ENCODE results near the gene CD200R1L. TPM values are rescaled to one million over a fixed set of nuclear protein-coding genes. Genes with fewer than 3 reads are reported as not detected.
A peak's percentile ranks its signal among the peaks of the same experiment; 100 is the strongest.

CD200R1L gene
- total and polyA plus RNA-seq, 2 of the 4 experiments (the other 2 are of a cell fraction): not detected

GRCh38 chr3:112770032-112770626 lies 76.5 kb downstream of the CD200R1L start:
- Histone ChIP-seq H3K4me1 (ENCODE audit: control insufficient read depth, insufficient read depth, low read length) (peaks cover 24% of the 10 kb centered on the region), H3K9me1 (ENCODE audit: insufficient read depth, low read length) (peaks cover 15% of the 10 kb centered on the region), H3K14ac (replicated peaks; ENCODE audit: low read depth, low read length) (peak overlapping the region; percentile 54), H2BK15ac (ENCODE audit: low read depth, low read length) (peak overlapping the region; percentile 36; the same call in 1 of the 3 replicates), H4K20me1 (ENCODE audit: insufficient read depth, low read length) (no peaks in the 10 kb centered on the region), H2AFZ (replicated peaks; ENCODE audit: low read length, poor library complexity) (no peak overlapping the region), H3K9ac (ENCODE audit: low read depth, low read length) (no peak overlapping the region), H3K56ac (ENCODE audit: extremely low read depth, insufficient read depth, low read length) (no peak overlapping the region), H3K79me1 (ENCODE audit: low read depth in 1 of 2, low read length in 2 of 2) (no peaks in the 10 kb centered on the region), H2BK5ac (ENCODE audit: low read depth, low read length, poor library complexity, severe bottlenecking) (peak overlapping the region; percentile 78), H2AK5ac (ENCODE audit: low read depth, low read length) (0 out of 2 replicates have a peak overlapping the region, but pooled peaks have one; percentile 53), H4K5ac (ENCODE audit: low read depth, low read length) (peak overlapping the region; percentile 15; the same call in 1 of the 2 replicates), H3K18ac (ENCODE audit: low read depth, low read length) (peak overlapping the region; percentile 54; the same call in 1 of the 2 replicates), H3K27me3 (ENCODE audit: control insufficient read depth, insufficient read depth, low read length) (no peaks in the 10 kb centered on the region), H3K9me3 (ENCODE audit: control insufficient read depth, insufficient read depth, low read length) (no peaks in the 10 kb centered on the region), H4K91ac (ENCODE audit: insufficient read depth, low read depth, low read length) (no peak overlapping the region), H3K23ac (ENCODE audit: low read depth, low read length) (no peak overlapping the region), H4K8ac (ENCODE audit: low read depth in 2 of 2, low read length in 2 of 2) (peak overlapping the region in 1 of 2 experiments; percentile 59; a peak in 2 of 4 replicates), H3K4me3 (ENCODE audit: insufficient read depth, low read depth, low read length) (no peak overlapping the region), H2BK20ac (ENCODE audit: low read depth, low read length) (peak overlapping the region; percentile 54; the same call in 1 of the 2 replicates), H3K36me3 (ENCODE audit: control insufficient read depth, insufficient read depth, low read length) (no peaks in the 10 kb centered on the region), H2AK9ac (replicated peaks; ENCODE audit: low read depth, low read length, poor library complexity) (peak overlapping the region; percentile 18), H3K4me2 (ENCODE audit: low read depth, low read length) (no peak overlapping the region), H3K27ac (ENCODE audit: insufficient read depth, low read length) (no peak overlapping the region), H3K4ac (ENCODE audit: low read depth, low read length) (peak overlapping the region; percentile 27; the same call in 1 of the 2 replicates), H2BK120ac (ENCODE audit: low read depth, low read length) (peak overlapping the region; percentile 55; the same call in 1 of the 2 replicates)
- 50% methylated on average over 1 of the region's 3 CpGs; no CpG with 5 or more reads in 1 of the 2 experiments for WGBS, 2 experiments (ENCODE audit: extremely low coverage in 2 of 2, insufficient read length in 1 of 2)
- peak; percentile 70 for TF ChIP-seq MAFK (IDR thresholded peaks at IDR 0.05; ENCODE audit: low read depth, low read length)
- no peak for TF ChIP-seq CEBPB (IDR thresholded peaks at IDR 0.05; ENCODE audit: low read depth, low read length)
- TF ChIP-seq NFE2L2 (IDR thresholded peaks at IDR 0.05; ENCODE audit: low read depth, low read length): peak; percentile 13; the same call in 1 of the 2 replicates
- no peak for TF ChIP-seq FOS (IDR thresholded peaks at IDR 0.05; ENCODE audit: low read depth, low read length)
- peak; percentile 14; the same call in 1 of the 2 replicates for TF ChIP-seq USF2 (IDR thresholded peaks at IDR 0.05; ENCODE audit: low read depth, low read length)
- TF ChIP-seq POLR2A (IDR thresholded peaks at IDR 0.05; ENCODE audit: low read depth, low read length): no peak
- intact Hi-C loops (cut with micrococcal nuclease) (no loop called here), in situ Hi-C loops (cut with MboI; ENCODE audit: low sequenced_read_pairs) (no loop called here), dilution Hi-C loops (cut with HindIII; ENCODE audit: low sequenced_read_pairs, unreplicated experiment) (no loop called here)
- no TSS peak for BruUV-seq (replicated peaks)
- ChIA-PET POLR2A (ENCODE audit: unreplicated experiment) (no interaction called here), CTCF (interaction anchor here (1.0 kb wide), 1 partner anchor 36 kb away, joined by 3 read pairs; no protein-coding TSS in a partner anchor)
- ATAC-seq (ENCODE audit: low read depth) (0 out of 2 replicates have a peak, but pooled peaks have one; percentile 23), DNase-seq (peak; percentile 87)
